GOT3 (cell line): ENCODE data around the gene S1PR2.
"Not testable (repeated sequence)": the region's sequence is repeated elsewhere in the genome, so short reads cannot be mapped to it uniquely, and the experiment has no call there.

Experiments used
- DNase-seq: peaks from one replicate; lab custom pipeline; 2025; ENCODE audit warnings: mixed read lengths; lab: John Stamatoyannopoulos, UW

S1PR2 gene

DNA sequence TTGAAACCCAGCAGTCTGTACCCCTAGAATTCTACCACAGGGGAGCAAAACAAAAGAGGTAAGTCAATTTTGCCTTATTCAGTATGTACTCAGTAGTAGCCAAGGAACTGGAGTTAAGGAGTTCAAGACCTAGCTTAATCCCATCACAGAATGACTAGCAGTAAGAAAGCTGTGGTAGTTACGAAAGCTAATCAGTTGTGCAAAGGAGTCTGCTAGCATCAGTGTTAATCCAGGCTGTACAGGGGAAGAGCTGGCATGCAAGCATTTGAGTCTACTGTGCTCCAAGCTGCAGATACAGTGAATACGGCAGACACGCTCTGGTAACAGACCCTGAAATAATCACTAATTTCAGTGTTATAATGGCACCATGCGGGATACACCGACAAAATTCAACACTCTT is 41.1 kb downstream of the S1PR2 start:
- no peak for DNase-seq

- no peak for DNase-seq
Measured at GRCh38 chr19:10189616-10190015, 41.5 kb downstream of the S1PR2 start.

GRCh38 chr19:10187315-10187714 is 43.8 kb downstream of the S1PR2 start:
- no peak for DNase-seq

DNA sequence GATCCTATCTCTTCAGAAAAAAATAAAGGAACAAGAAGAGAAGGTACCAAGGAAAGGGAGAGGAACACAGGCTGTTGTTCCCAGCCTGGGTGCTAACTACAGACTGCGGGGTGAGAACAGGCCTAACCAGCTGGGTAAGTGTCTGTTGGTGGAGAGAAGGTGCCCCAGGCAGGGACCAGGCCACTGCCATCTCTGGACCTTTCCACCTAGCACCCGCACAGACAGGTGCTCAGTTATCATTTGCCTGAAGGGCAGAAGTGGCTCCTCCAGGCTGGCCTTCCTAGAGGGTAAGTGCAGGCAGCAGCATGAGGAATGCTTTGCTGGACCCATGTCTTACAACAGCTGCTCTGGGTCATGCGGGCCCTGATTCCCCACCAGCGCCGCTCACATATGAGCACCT is 46.5 kb downstream of the S1PR2 start:
- DNase-seq: no peak

DNA sequence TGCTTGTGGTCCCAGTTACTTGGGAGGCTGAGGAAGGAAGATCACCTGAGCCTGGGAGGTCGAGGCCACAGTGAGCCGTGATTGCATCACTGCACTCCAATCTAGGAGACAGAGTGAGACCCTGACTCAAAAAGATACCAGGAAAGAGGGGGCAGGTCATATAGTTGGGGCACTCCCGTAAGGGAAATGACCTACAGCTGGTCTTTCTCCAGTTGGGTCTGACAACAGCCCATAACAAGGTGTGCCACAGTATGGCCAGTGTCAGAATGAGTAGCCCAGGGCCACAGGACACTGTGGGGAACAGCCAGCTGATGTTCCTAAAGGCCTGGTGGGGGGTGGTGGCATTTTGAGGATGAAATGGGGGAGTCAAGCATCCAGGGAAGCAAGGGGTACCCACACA is 47.2 kb downstream of the S1PR2 start:
- no peak for DNase-seq

GRCh38 chr19:10182847-10183246 is 48.3 kb downstream of the S1PR2 start:
- no peak for DNase-seq

DNA sequence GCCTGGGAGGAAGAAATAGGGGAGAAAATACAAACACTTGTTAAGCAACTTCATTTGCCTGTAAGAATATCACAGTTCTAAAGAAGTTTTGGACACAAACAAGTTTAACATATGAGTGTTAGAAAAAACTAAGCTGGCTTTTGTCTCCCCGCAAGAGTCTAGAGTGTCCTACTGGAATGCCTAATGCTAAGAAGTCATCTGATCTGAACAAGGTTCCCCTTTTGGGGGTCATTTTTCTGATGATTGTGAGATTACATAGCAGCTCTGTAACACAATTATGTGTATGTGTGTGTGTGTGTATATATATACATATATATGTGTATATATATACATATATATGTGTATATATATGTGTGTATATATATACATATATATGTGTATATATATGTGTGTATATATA is 49.1 kb downstream of the S1PR2 start:
- DNase-seq: no peak

GRCh38 chr19:10180459-10180858 is 50.7 kb downstream of the S1PR2 start:
- DNase-seq: no peak

- DNase-seq: not testable (repeated sequence)
Measured at GRCh38 chr19:10180024-10180423, 51.1 kb downstream of the S1PR2 start.

GRCh38 chr19:10173527-10173926 is 57.6 kb downstream of the S1PR2 start:
- no peak for DNase-seq
